K562 (cell line): ENCODE measurements around the gene CEBPB. TPM values are rescaled to one million over a fixed set of nuclear protein-coding genes. Genes with fewer than 3 reads are reported as not detected.

Experiments
- CREB5 ChIP-seq: fragments of 250-450 bp; sonication (Bioruptor Pico); IDR thresholded peaks from 2 replicates; pipeline ENCODE4 v1.5.0; 2020; ENCODE audit warnings: mild to moderate bottlenecking
- CXXC5 ChIP-seq: fragments of 250-450 bp; sonication (Bioruptor Pico); IDR thresholded peaks from 2 replicates; pipeline ENCODE4 v1.8.0; 2022; ENCODE audit warnings: inconsistent platforms, mild to moderate bottlenecking, moderate library complexity
- MTF1 ChIP-seq: fragments of 250-450 bp; sonication (Bioruptor Pico); IDR thresholded peaks from 2 replicates; pipeline ENCODE4 v1.9.0; 2021; ENCODE audit warnings: moderate library complexity, mild to moderate bottlenecking, inconsistent platforms, borderline replicate concordance
- NFIX ChIP-seq: fragments of 250-450 bp; sonication (Bioruptor Pico); IDR thresholded peaks from 2 replicates; pipeline ENCODE4 v1.4.0; 2020; ENCODE audit warnings: low read depth, mild to moderate bottlenecking, moderate library complexity
- OTX1 ChIP-seq: fragments of 450-650 bp; formaldehyde crosslinking; IDR thresholded peaks from 2 replicates; pipeline ENCODE4 v1.4.0; 2022; ENCODE audit warnings: mild to moderate bottlenecking
- SREBF1 ChIP-seq: fragments of 150-350 bp; IDR thresholded peaks from 2 replicates; pipeline ENCODE4 v1.6.1; 2014; ENCODE audit warnings: antibody characterized with exemption, low read depth, low read length, borderline replicate concordance
- STAT6 ChIP-seq: sonication (generic); formaldehyde crosslinking; IDR thresholded peaks from 2 replicates; pipeline ENCODE4 v1.8.1; 2023; ENCODE audit warnings: mild to moderate bottlenecking, missing genetic modification reagents
- ZNF146 ChIP-seq: IDR thresholded peaks from one replicate; pipeline ENCODE4 v1.6.1; 2018; ENCODE audit warnings: missing compliant biosample characterization; ENCODE audit not compliant: unreplicated experiment
- ZNF239 ChIP-seq: fragments of 250-450 bp; sonication (Bioruptor Pico); IDR thresholded peaks from 2 replicates; pipeline ENCODE4 v1.4.0; 2020; ENCODE audit warnings: mild to moderate bottlenecking
- ZNF518B ChIP-seq: fragments of 250-450 bp; sonication (Bioruptor Pico); IDR thresholded peaks from 2 replicates; pipeline ENCODE4 v1.5.0; 2021; ENCODE audit warnings: mild to moderate bottlenecking, moderate library complexity
- polyA plus RNA-seq, 8 experiments: library from polyadenylated mRNA; depleted of rRNA in 4 of 8; stranded (reverse) in 5 of 8; unstranded in 3 of 8; fragments of >200 nt; fragmentation: Nextera tagmentation in 2 of 8; fragmentation: Illumina TruSeq in 1 of 8; extraction: Ambion mirVana in 2 of 8; extraction: Trizol in 1 of 8; gene quantifications; 2 replicates each; pipeline versions ENCODE4 v1.2.1 to v1.2.3, GENCODE V29; 2011 to 2014; ENCODE audit warnings: inconsistent platforms in 1 of 8, missing spikeins in 1 of 8
- total RNA-seq, 7 experiments: library from RNA; depleted of rRNA in 6 of 7; stranded (reverse); fragments of >200 nt in 6 of 7; fragmentation: Illumina TruSeq in 2 of 7; extraction: Trizol in 2 of 7; gene quantifications; 2 replicates each; pipeline versions ENCODE4 v1.2.1 to v1.2.3, GENCODE V29; 2011 to 2021; ENCODE audit warnings: low replicate concordance in 1 of 7
- TF ChIP-seq, protein P1 (sequence below): sonication (generic); formaldehyde crosslinking; IDR thresholded peaks from 2 replicates; pipeline ENCODE4 v1.8.0; 2023; ENCODE audit warnings: mild to moderate bottlenecking, missing genetic modification reagents
- TF ChIP-seq, protein P2 (sequence below), 3 experiments: IDR thresholded peaks in 2 of 3; conservative IDR thresholded peaks in 1 of 3; 2 replicates each; pipeline ENCODE4 v1.5.1; 2011 to 2012; ENCODE audit warnings: low read length in 3 of 3, mild to moderate bottlenecking in 3 of 3, control low read depth in 2 of 3, improper control_type of control experiment in 1 of 3, inconsistent platforms in 1 of 3, low read depth in 1 of 3, mixed read lengths in 1 of 3, moderate library complexity in 1 of 3; ENCODE audit not compliant: insufficient read depth in 2 of 3
- TF ChIP-seq, protein P3 (sequence below): fragments of 450-650 bp; IDR thresholded peaks from 2 replicates; pipeline ENCODE4 v1.6.1; 2018; ENCODE audit warnings: mild to moderate bottlenecking, low read depth; ENCODE audit not compliant: partially characterized antibody

CEBPB gene
- total and polyA plus RNA-seq, 9 of the 15 experiments (the other 6 are each of a cell fraction or from before 2014, with no cell fraction given), result 1.2 to 72.6 (median 7.8) TPM

DNA sequence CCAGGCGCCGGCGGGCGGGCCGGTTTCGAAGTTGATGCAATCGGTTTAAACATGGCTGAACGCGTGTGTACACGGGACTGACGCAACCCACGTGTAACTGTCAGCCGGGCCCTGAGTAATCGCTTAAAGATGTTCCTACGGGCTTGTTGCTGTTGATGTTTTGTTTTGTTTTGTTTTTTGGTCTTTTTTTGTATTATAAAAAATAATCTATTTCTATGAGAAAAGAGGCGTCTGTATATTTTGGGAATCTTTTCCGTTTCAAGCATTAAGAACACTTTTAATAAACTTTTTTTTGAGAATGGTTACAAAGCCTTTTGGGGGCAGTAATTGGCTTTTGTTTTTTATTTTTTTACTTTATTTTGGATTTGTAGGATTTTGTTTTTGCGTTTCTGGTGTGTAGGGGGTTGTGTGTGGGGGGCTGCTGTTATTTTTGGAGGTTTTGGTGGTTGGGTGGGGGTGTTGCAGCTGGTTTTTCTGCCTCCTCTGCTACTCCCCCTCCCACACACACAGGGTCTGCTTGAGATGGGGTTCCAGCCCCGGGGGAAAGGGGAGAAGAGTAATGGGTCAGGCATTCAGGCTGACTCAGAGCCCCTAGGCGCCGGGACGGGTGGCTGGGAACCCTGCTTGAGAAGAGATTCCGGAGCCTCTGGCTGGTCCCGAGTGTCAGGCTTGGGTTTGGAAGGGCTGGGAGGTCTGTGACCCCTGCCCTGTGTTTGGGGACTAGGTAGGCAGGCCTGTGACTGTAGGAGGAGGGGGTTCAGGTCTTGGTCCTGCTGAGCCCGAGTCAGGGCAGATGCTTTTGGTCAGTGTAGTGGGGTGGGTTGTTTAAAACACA lies 2.0 kb downstream of the CEBPB start (continued):
- TF ChIP-seq NFIX (CRISPR knock-in tag) (no peak), MTF1 (CRISPR knock-in tag) (no peak), OTX1 (CRISPR knock-in tag) (no peak), CXXC5 (peak; percentile 85), CREB5 (no peak), ZNF518B (CRISPR knock-in tag) (no peak), STAT6 (CRISPR knock-in tag) (no peak), ZNF239 (CRISPR knock-in tag) (no peak), SREBF1 (no peak), ZNF146 (CRISPR knock-in tag) (no peak)
- TF ChIP-seq, protein P1, sequence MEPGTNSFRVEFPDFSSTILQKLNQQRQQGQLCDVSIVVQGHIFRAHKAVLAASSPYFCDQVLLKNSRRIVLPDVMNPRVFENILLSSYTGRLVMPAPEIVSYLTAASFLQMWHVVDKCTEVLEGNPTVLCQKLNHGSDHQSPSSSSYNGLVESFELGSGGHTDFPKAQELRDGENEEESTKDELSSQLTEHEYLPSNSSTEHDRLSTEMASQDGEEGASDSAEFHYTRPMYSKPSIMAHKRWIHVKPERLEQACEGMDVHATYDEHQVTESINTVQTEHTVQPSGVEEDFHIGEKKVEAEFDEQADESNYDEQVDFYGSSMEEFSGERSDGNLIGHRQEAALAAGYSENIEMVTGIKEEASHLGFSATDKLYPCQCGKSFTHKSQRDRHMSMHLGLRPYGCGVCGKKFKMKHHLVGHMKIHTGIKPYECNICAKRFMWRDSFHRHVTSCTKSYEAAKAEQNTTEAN (CRISPR knock-in tag), result no peak
- TF ChIP-seq, protein P2, sequence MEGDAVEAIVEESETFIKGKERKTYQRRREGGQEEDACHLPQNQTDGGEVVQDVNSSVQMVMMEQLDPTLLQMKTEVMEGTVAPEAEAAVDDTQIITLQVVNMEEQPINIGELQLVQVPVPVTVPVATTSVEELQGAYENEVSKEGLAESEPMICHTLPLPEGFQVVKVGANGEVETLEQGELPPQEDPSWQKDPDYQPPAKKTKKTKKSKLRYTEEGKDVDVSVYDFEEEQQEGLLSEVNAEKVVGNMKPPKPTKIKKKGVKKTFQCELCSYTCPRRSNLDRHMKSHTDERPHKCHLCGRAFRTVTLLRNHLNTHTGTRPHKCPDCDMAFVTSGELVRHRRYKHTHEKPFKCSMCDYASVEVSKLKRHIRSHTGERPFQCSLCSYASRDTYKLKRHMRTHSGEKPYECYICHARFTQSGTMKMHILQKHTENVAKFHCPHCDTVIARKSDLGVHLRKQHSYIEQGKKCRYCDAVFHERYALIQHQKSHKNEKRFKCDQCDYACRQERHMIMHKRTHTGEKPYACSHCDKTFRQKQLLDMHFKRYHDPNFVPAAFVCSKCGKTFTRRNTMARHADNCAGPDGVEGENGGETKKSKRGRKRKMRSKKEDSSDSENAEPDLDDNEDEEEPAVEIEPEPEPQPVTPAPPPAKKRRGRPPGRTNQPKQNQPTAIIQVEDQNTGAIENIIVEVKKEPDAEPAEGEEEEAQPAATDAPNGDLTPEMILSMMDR (IDR thresholded peaks at IDR 0.05 in 2 of 3, conservative IDR thresholded peaks at IDR 0.05 in 1 of 3; ENCODE audit: insufficient read depth in 2 of 3, low read depth in 1 of 3, low read length in 3 of 3), result no peak
- TF ChIP-seq, protein P3, sequence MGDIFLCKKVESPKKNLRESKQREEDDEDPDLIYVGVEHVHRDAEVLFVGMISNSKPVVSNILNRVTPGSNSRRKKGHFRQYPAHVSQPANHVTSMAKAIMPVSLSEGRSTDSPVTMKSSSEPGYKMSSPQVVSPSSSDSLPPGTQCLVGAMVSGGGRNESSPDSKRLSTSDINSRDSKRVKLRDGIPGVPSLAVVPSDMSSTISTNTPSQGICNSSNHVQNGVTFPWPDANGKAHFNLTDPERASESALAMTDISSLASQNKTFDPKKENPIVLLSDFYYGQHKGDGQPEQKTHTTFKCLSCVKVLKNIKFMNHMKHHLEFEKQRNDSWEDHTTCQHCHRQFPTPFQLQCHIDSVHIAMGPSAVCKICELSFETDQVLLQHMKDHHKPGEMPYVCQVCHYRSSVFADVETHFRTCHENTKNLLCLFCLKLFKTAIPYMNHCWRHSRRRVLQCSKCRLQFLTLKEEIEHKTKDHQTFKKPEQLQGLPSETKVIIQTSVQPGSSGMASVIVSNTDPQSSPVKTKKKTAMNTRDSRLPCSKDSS, result no peak
